OCI-LY3 (cell line): ENCODE data around the gene BUD23.

Experiments used
- H2AFZ ChIP-seq: fragments of 200-600, 300-600 bp; shearing (Covaris generic); 2 replicates; pipeline ENCODE4 v1.6.0; 2014; ENCODE audit warnings: antibody characterized with exemption, low read depth, low read length
- H3K27ac ChIP-seq: fragments of 200-600, 300-600 bp; sonication (generic); 2 replicates; pipeline ENCODE4 v1.5.1; 2014; ENCODE audit warnings: mild to moderate bottlenecking, low read length, moderate library complexity, mixed read lengths
- H3K27me3 ChIP-seq: fragments of 200-600, 300-600 bp; sonication (generic); 2 replicates; pipeline ENCODE4 v1.6.1; 2014; ENCODE audit warnings: low read depth, low read length, mixed read lengths
- H3K36me3 ChIP-seq: fragments of 200-600, 300-600 bp; sonication (generic); replicated peaks from 2 replicates; pipeline ENCODE3; 2014; ENCODE audit warnings: low read depth, low read length, mixed read lengths
- H3K4me1 ChIP-seq: fragments of 300-600, 200-600 bp; sonication (generic); 2 replicates; pipeline ENCODE4 v1.6.1; 2014; ENCODE audit warnings: low read length, mixed read lengths
- H3K4me2 ChIP-seq: fragments of 200-600, 300-600 bp; sonication (generic); 2 replicates; pipeline ENCODE4 v1.6.1; 2014; ENCODE audit warnings: low read length, mixed read lengths
- H3K4me3 ChIP-seq: fragments of 300-600, 200-600 bp; sonication (generic); 2 replicates; pipeline ENCODE4 v1.5.1; 2014; ENCODE audit warnings: antibody characterized with exemption, mild to moderate bottlenecking, low read length, moderate library complexity
- H3K79me2 ChIP-seq: fragments of 300-600, 200-600 bp; shearing (Covaris generic); 2 replicates; pipeline ENCODE4 v1.6.1; 2014; ENCODE audit warnings: mild to moderate bottlenecking, low read length, mixed read lengths
- H3K9ac ChIP-seq: fragments of 300-600, 200-600 bp; shearing (Covaris generic); 2 replicates; pipeline ENCODE4 v1.6.0; 2014; ENCODE audit warnings: mild to moderate bottlenecking, low read length, moderate library complexity
- H3K9me3 ChIP-seq: fragments of 200-600, 300-600 bp; shearing (Covaris generic); 2 replicates; pipeline ENCODE4 v1.6.1; 2014; ENCODE audit warnings: low read length, mixed read lengths; ENCODE audit not compliant: insufficient read depth
- H4K20me1 ChIP-seq: fragments of 200-600, 300-600 bp; sonication (generic); 2 replicates; pipeline ENCODE4 v1.6.1; 2016; ENCODE audit warnings: low read length, mixed read lengths; ENCODE audit not compliant: insufficient read depth
- EZH2phosphoT487 ChIP-seq: fragments of 200-600 bp; shearing (Covaris generic); IDR thresholded peaks from 2 replicates; pipeline ENCODE4 v1.6.1; 2018; ENCODE audit warnings: antibody characterized with exemption, mixed run types, low read depth
- TF ChIP-seq, protein P1 (sequence below): fragments of 200-600, 300-600 bp; sonication (generic); IDR thresholded peaks from 2 replicates; pipeline ENCODE4 v1.5.1; 2014; ENCODE audit warnings: antibody characterized with exemption, low read length, low read depth

Gene BUD23

DNA sequence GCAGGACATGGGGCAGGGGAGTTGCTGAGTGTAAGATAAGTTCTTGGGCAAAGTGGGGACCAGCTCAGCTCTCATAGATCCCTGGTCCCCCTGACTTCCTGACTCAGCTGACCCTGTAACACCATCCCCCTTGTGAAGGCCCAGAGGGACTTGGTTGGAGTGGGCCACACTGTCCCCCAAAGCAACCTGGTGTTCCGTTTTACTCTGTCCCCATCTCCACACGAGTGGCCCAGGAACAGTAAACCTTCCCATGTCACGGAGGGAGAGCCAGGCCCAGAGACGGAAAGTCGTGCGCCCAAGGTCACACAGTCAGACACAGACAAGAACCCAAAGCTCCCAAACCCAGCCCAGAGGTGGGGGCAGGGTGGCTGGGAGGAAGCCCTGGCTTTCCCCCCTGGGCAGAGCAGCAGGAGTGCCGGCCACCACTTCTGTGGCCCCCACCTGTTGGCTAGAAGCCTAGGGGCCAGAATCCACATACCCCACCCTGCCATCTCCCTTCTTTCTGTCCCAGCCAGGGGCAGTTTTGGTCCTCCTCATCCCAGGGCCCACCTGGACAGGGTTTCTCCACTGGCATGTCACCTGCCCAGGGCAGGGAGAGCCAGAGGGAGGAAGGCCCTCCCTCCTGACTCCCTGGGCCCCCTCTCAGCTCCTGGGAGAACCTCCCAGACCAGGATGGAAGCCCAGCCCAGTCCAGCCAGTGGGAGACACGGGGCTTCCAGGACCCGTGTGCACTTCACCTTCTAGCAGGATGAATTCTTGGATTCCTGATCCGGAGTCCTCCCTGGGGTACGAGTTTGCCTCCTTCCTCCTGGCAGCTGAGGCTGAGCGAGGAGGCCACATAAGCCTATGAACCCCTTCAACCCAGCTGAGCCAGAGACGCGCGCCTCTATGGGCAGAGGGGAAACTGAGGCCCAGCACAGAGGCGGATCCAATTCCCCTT lies 36.3 kb upstream of the BUD23 start:
- no peak overlapping the region for H2AFZ ChIP-seq
- no peaks in the 10 kb centered on the region for H4K20me1 ChIP-seq
- H3K9me3 ChIP-seq: no peaks in the 10 kb centered on the region
- peaks cover 18% of the 10 kb centered on the region; the same call in 1 of the 2 replicates for H3K27me3 ChIP-seq
- peak overlapping the region; percentile 75 for H3K4me2 ChIP-seq
- TF ChIP-seq EZH2phosphoT487: no peak
- TF ChIP-seq, protein P1, sequence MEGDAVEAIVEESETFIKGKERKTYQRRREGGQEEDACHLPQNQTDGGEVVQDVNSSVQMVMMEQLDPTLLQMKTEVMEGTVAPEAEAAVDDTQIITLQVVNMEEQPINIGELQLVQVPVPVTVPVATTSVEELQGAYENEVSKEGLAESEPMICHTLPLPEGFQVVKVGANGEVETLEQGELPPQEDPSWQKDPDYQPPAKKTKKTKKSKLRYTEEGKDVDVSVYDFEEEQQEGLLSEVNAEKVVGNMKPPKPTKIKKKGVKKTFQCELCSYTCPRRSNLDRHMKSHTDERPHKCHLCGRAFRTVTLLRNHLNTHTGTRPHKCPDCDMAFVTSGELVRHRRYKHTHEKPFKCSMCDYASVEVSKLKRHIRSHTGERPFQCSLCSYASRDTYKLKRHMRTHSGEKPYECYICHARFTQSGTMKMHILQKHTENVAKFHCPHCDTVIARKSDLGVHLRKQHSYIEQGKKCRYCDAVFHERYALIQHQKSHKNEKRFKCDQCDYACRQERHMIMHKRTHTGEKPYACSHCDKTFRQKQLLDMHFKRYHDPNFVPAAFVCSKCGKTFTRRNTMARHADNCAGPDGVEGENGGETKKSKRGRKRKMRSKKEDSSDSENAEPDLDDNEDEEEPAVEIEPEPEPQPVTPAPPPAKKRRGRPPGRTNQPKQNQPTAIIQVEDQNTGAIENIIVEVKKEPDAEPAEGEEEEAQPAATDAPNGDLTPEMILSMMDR: no peak
- H3K4me3 ChIP-seq: peak overlapping the region; percentile 81
- no peaks in the 10 kb centered on the region for H3K36me3 ChIP-seq
- no peaks in the 10 kb centered on the region for H3K79me2 ChIP-seq
- no peak overlapping the region; the same call in 1 of the 2 replicates for H3K9ac ChIP-seq
- H3K27ac ChIP-seq: no peak overlapping the region
- peaks cover 22% of the 10 kb centered on the region for H3K4me1 ChIP-seq

DNA sequence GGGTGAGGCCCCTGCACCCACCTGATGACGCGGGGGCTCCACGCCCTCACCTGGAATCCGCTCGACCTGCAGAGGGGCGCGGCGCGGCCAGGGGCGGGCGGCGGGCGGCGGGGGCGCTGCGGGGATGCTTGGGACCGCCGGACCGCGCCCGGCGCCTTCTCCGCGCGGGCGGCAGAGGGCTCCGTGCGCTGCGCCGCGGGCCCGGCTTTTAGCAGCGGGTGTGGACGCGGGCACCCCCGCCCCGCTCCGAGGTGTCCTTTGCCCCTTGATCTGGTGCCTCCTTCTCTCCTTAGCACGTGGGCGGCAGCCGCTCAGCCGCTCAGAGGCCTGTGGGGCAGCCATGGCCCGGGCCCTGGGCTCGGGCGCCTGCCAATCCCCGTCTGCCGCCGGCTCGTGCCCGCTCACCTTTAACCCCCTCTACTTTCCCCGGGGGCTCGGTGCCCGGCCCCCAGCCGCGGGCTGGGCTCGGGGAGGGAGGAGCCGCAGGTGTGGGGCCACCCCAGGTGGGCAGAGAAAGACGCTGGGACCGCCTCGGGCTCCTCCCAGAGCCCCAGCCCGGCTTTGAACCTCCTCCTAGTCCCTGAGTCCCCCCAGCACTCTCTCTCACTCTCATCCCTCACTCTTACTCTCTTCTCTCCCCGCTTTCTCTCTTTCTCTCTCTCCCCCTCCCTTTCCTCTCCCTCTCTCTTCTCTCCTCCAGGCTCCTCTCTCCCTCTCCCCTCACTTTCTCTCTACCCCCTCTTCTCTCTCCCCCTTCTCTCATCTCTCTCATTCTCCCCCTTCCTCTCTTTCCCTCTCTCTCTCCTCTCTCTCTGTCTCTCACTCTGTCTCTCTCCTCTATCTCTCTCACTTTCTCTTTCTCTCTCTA lies 35.4 kb upstream of the BUD23 start:
- H3K36me3 ChIP-seq: no peaks in the 10 kb centered on the region
- no peaks in the 10 kb centered on the region for H3K79me2 ChIP-seq
- H3K27me3 ChIP-seq: peaks cover 22% of the 10 kb centered on the region; the same call in 1 of the 2 replicates
- H3K4me2 ChIP-seq: peak overlapping the region; percentile 75
- H3K9ac ChIP-seq: peak overlapping the region; percentile 63
- H3K4me1 ChIP-seq: peaks cover 22% of the 10 kb centered on the region
- peak overlapping the region; percentile 81 for H3K4me3 ChIP-seq
- H3K27ac ChIP-seq: no peak overlapping the region
- peak overlapping the region; percentile 88 for H2AFZ ChIP-seq
- no peaks in the 10 kb centered on the region for H3K9me3 ChIP-seq
- TF ChIP-seq, protein P1: peak; percentile 19
- TF ChIP-seq EZH2phosphoT487: no peak
- H4K20me1 ChIP-seq: no peaks in the 10 kb centered on the region

DNA sequence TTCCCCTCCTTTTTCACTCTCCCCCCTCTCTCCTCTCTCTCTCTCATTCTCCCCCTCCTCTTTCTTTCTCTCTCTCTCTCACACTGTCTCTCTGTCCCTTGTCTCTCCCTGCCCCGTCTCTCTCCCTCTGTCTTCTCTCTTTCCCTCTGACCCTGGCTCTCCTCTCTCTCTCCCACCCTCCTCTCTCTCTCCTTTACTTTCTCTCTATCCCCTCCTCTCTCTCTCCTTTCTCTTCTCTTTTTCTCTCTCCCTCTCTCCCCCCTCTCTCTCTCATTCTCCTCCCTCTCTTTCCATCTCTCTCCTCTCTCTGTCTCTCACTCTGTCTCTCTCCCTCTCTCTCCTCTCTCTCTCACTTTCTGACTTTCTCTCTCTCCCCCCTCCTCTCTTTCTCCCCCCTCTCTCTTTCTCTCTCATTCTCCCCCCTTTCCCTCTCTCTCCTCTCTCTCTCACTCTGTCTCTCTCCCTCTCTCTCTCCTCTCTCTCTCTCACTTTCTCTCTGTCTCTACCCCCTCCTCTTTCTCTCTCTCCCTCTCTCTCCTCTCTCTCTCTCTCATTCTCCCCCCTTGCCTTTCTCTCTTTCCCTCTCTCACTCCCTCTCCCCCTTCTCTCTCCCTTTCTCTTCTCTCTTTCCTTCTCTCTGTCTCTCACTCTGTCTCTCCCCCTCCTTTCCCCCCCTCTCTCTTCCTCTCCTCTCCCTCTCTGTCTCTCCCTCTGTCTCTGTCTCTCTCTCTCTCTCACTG lies 34.6 kb upstream of the BUD23 start:
- H2AFZ ChIP-seq: peak overlapping the region; percentile 88; the same call in 1 of the 2 replicates

More for the DNA sequence above, 34.6 kb upstream of the BUD23 start:
- no peaks in the 10 kb centered on the region for H3K79me2 ChIP-seq
- H3K4me2 ChIP-seq: peak overlapping the region; percentile 75
- no peaks in the 10 kb centered on the region for H3K9me3 ChIP-seq
- peak overlapping the region; percentile 63 for H3K9ac ChIP-seq
- no peak for TF ChIP-seq EZH2phosphoT487
- TF ChIP-seq, protein P1: no peak
- no peaks in the 10 kb centered on the region for H3K36me3 ChIP-seq
- H3K4me3 ChIP-seq: peak overlapping the region; percentile 81
- H4K20me1 ChIP-seq: no peaks in the 10 kb centered on the region
- H3K4me1 ChIP-seq: peaks cover 22% of the 10 kb centered on the region
- H3K27me3 ChIP-seq: peaks cover 22% of the 10 kb centered on the region; the same call in 1 of the 2 replicates
- no peak overlapping the region for H3K27ac ChIP-seq
